GM18873 (cell line): ENCODE data around the gene SNAPC1.
"Not testable (repeated sequence)": the region's sequence is repeated elsewhere in the genome, so short reads cannot be mapped to it uniquely, and the experiment has no call there.

Experiments used
- ATAC-seq: cut with Tn5 transposase; IDR thresholded peaks from one replicate; pipeline ENCODE4 v1.9.1; 2021; ENCODE audit warnings: mild to moderate bottlenecking, moderate library complexity, moderate number of reproducible peaks; ENCODE audit not compliant: unreplicated experiment, low FRiP score

The SNAPC1 gene, protein sequence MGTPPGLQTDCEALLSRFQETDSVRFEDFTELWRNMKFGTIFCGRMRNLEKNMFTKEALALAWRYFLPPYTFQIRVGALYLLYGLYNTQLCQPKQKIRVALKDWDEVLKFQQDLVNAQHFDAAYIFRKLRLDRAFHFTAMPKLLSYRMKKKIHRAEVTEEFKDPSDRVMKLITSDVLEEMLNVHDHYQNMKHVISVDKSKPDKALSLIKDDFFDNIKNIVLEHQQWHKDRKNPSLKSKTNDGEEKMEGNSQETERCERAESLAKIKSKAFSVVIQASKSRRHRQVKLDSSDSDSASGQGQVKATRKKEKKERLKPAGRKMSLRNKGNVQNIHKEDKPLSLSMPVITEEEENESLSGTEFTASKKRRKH

DNA sequence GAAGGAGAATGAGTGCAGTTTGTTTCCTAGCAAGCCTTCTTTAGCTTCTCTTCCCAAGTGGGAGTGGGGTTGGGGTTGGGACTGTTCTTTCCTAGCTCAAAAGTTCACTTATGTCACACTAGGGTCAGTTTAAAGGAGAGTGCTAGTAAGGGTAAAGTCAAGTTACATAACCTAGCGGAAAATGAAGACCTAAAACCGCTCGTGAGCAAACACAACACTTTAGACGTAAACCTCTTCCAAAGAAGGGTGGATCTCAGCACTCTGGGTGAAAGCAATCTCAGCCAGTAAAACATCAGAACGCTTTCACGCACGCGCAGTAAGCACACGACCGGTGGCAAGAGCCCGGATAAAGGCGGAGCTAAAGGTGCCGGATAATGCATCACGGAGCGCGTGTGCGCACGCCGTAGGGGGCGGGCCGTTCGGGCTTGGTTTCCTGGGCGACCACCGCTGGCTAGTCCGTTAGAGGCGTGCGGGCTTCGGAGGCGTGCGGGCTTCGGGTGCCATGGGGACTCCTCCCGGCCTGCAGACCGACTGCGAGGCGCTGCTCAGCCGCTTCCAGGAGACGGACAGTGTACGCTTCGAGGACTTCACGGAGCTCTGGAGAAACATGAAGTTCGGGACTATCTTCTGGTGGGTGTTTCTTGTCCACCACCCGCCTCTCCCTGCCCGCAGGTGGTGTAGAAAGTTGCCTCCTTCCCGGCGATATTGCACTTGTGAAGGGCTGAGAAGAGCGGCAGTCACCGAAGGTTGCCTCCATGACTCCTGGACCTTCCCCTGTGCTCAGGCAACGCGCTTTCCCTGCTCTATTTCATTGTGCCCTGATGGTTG lies at the start of gene SNAPC1:
TSS of gene SNAPC1 (plus strand) at position 462 of the 828 bp plus-strand sequence. CDS start at position 503, 41 bp downstream.
- ATAC-seq, result peak; percentile 95

DNA sequence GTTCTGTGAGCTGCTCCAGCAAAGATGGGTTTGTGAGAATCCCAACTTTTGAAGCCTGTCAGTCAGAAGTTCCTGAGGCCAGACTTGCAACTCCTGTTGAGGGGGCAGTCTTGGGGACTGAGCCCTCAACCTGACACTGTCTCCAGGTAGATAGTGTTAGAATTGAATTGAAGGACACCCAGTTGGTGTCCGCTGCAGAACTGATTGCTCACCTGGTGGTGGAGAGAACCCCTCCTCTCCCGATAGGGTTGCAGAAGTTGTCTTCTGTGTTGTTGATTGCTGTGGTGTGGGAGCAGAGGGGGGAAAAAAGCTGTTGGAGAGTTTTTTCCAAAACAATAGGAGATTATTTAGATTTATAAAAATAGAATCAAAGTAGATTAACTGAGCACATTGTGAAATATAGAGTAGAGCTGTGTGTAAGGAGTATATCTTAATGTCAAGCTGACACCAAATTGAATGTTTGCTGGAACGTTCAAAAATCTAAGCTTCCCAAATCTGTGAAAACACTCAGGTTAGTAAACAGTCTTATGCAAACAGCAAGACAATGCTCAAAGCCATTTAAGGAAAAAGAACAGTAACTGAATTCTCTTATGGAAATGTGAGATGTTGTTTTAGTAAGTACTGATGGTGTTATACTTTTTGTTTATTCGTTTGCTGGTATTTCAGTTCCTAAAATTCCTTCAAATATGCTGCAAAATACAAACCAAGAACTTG lies 48.3 kb upstream of the SNAPC1 start:
- no peak for ATAC-seq

DNA sequence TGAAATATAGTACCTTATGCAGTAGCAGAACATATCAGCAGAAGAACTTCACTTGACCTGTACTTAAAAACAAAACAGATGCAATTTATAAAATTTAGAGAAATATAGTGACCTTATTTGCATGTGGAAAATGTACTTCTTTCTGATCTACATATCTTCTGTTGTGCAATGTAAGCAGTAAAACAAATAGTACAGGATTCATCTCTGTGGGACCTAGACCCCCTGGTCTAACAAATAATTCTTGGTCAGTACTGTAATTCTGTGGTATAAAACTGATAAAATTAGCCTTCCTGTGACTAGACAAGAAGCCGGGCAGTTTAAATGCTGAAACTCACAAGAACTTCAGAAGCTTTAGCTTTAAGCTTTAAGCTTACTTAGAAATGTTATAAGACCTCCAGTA lies 45.3 kb upstream of the SNAPC1 start:
- no peak for ATAC-seq

DNA sequence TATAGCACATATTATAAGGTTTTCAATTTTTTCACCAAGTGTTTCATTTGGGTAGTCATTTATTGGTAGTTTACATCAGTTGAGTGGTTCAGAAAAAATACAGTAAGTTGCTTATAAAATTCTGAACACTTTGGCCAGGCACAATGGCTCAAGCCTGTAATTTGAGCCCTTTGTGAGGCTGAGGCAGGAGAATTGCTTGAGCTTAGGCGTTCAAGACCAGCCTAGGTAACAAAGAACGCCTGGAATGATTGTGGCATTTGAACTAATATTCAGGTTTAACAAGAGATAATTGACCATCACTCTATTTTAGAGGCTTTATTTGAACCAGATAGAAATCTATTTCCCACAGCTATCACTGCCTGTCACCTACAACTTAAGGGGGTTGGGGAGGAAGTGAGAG lies 44.2 kb upstream of the SNAPC1 start:
- ATAC-seq, result no peak

DNA sequence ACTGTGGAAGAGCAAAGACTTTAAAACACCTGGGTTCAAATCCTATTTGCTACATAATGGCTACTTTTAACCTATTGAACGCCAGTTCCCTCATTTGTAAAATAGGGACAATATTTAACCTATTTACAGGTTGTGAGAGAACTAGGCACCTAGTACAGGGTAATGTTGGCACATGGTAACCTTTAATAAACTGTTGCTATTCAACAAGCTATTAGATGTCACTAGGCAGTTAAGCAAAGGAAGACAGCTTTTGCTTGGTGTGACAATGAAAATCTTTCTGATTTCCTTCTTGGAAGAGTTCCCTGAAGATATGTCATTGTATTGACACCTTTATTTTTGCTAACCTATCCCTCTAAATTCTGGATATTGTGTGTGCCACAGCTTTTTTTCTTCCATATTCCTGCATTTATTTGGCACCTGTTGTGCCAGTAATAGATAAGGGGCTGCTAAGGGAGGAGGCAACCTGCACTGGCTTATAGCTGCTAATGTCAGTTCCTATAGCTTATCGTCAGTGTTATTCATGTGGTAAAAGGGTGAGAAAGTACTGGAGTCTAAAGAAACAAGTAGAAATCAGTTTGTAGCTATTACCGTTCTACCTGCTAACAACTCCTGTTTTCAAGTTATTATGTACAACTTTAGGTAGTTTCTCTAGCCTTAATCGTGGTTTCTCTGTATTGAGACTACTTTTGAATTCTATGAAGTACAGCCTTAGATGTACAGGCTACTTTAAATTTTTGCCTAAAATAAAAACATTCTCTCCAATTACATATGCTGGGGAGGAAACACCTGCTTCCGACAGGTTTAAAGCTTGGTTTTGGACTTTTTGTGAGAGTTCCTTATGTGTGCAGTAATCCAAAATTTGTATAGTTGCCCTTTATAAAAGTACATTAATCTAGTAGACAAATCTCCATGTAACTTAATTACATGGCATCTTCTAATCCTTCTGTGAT lies 42.6 kb upstream of the SNAPC1 start:
- ATAC-seq, result no peak

DNA sequence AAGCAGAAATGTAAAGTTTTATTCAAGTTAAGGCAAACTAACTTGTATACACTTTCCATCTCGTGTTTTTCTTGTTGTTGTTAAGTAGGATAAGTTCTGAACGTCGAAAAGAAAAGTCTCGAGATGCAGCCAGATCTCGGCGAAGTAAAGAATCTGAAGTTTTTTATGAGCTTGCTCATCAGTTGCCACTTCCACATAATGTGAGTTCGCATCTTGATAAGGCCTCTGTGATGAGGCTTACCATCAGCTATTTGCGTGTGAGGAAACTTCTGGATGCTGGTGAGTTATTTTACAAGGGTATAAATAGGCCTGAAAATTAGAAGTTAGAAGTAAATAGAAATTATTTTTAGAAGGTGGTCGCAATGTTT lies 41.9 kb upstream of the SNAPC1 start:
- no peak for ATAC-seq

DNA sequence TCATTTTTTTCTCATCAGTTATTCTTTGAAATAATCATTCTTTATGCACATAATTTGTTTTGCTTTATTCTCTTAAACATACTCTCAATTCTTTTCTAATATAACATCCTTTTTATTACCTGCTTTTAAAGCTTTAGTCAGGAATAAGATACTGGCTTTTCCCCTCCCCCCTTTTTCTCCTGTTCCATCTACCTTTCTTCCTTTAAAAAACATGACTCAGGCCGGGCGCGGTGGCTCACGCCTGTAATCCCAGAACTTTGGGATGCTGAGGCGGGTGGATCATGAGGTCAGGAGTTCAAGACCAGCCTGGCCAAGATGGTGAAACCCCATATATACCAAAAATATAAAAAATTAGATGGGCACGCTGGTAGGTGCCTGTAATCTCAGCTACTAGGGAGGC lies 41.5 kb upstream of the SNAPC1 start:
- ATAC-seq, result no peak

DNA sequence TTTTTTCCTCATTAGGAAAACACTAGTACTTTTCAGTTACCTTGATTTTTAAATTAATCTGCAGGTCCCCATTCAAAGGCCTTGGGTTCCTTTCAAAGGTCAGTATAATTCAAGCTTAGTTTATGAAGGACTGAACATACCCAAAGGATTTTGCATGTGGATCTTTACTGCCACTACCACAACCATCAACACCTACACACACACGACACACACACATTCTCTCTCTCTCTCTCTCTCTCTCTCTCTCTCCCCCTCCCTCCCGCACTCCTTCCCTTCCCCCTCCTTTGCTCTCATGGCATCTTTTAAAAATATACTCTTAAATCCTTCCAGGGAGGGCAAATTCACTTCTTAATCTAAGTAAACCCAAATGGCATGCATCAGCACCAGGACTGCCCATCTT lies 38.1 kb upstream of the SNAPC1 start:
- ATAC-seq, result no peak

DNA sequence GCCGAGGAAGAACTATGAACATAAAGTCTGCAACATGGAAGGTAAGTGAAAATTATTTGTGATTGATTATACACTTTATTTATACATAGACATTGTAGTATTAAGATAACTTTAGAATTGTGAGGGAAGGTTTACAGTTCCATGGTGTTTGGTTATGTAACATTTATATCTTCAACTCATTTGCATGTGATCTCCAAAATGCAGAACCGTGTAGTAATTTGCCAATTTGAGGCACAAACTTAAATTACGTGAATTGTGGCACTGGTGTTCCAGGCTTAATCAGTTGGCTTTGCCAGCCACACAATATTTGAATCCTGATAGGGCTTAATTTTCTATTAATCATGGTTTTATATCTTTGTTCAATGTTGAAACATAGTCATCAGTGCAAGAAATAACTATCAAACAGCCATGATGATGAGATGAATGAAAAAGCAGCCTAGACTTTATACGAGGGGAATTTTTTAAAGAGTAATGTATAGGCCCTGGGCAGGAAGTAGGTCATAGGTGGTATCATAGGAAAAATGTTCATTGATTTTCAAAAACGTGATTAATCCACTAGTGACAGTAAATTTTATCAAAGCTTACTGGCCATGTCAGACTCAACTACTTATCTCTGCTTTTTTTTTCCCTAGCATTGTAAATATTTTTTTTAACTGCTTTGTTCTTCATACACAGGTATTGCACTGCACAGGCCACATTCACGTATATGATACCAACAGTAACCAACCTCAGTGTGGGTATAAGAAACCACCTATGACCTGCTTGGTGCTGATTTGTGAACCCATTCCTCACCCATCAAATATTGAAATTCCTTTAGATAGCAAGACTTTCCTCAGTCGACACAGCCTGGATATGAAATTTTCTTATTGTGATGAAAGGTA lies 35.2 kb upstream of the SNAPC1 start:
- no peak for ATAC-seq

DNA sequence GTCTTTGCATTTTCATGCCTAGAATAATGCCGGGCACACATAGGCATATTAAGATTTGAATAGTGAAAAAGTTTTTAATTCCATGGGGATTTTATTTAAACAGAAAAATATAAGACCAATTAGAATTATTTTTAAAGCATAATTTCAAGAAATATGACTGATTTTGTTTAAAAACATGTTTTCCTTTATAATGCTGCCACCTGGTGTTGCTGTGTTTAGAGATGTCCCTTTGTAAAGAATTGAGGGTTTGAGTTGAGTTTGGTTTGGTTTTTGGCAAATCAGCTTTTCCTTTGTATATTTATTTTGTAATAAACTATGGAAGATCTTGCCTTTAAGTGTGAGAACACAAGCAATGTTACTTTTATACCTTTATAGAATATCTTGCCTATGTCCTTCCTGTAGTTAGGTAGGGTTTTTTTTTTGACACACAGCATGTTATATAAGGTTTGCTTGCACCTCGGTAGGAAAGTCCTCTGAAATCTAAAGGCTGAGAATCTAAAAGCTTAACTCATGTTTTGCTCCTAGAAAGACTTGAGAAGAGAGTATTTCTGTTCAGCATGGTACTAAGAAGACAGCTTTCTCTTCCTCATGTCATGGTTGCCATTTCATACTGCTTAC lies 31.4 kb upstream of the SNAPC1 start:
- no peak for ATAC-seq

DNA sequence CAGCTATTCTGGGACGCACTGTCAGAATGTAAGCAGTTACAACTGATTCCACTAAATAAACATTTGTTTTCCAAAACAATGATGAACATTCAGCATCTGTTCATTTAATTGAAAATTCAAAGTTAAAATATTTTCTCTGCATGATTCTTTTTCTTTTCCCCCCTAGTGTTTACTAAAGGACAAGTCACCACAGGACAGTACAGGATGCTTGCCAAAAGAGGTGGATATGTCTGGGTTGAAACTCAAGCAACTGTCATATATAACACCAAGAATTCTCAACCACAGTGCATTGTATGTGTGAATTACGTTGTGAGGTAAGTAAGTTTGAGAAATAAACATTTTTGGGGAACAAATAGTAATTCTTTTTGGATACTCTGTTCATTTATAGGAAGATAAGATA lies 28.2 kb upstream of the SNAPC1 start:
- no peak for ATAC-seq

DNA sequence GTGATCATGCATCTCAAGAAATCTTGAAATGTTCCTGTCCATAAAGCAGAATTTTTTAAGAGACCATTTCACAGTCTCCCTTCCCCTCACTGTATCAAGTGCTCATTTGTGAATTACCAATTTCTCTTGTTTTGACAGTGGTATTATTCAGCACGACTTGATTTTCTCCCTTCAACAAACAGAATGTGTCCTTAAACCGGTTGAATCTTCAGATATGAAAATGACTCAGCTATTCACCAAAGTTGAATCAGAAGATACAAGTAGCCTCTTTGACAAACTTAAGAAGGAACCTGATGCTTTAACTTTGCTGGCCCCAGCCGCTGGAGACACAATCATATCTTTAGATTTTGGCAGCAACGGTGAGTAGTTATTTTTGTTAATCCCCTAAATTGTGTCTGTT lies 25.5 kb upstream of the SNAPC1 start:
- ATAC-seq, result no peak

DNA sequence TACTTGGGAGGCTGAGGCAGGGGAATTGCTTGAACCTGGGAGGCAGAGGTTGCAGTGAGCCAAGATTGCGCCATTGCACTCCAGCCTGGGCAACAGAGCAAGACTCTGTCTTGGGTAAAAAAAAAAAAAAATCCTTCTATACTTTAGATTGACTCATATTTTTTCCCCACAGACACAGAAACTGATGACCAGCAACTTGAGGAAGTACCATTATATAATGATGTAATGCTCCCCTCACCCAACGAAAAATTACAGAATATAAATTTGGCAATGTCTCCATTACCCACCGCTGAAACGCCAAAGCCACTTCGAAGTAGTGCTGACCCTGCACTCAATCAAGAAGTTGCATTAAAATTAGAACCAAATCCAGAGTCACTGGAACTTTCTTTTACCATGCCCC lies 24.3 kb upstream of the SNAPC1 start:
- ATAC-seq, result no peak

DNA sequence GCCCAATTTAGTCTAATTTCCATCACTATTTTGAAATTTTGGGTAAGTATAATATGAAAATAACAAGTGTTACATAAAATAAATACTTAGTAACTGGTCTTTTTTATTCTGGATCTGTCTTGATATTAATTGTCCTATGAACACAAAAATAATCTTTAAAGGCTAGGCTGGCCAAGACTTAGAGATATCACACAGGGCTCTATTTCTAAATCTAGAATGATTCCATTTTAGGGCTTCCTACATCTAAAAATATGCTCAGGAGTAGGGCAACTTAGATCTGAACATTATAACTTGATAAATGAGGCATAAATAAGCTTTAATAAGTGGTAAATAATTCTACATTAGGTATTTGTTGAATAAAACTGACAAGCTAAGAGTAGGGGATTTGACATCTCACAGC lies 23.1 kb upstream of the SNAPC1 start:
- no peak for ATAC-seq

DNA sequence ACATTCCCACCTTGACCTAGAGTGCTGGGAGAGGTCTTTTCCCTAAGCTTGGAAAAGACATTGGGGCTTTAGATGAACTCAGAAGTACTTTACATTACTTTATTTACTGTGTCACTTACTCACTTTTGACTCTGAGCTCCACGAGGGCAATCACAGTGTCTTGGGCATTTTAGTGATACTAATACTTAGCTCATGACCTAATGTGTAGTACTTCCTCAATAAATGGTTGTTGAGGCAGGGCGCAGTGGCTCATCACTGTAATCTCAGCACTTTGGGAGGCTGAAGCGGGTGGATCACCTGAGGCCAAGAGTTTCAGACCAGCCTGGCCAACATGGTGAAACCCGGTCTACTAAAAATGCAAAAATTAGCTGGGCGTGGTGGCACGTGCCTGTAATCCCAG lies 19.8 kb upstream of the SNAPC1 start:
- ATAC-seq, result no peak

DNA sequence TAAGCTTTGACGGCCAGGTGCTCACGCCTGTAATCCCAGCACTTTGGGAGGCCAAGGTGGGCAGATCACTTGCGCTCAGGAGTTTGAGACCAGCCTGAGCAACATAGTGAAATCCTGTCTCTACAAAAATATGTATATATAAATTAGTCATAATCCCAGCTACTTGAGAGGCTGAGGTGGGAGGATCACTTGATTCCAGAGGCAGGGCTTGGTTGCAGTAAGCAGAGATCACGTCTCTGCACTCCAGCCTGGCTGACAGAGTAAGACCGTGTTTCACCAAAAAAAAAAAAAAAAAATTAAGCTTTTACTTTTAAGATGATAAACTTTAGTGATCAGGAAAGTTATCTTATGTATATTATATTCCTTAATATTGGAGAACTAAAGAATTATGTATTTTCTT lies 18.0 kb upstream of the SNAPC1 start:
- ATAC-seq, result no peak

DNA sequence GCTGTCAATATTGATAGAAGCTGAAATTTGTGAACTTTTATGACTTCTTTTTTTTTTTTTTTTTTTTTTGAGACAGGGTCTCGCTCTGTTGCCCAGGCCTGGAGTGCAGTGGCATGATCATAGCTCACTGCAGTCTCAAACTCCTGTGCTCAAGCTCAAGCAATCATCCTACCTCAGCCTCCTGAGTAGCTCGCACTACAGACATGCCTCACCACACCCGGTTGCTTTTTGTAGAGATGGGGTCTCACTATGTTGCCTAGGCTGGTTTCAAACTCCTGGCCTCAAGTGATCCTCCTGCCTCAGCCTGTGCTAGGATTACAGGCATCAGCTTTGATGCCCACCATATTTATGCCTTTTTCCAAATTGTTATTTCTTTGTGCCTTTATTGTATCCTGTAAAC lies 15.9 kb upstream of the SNAPC1 start:
- not testable (repeated sequence) for ATAC-seq

DNA sequence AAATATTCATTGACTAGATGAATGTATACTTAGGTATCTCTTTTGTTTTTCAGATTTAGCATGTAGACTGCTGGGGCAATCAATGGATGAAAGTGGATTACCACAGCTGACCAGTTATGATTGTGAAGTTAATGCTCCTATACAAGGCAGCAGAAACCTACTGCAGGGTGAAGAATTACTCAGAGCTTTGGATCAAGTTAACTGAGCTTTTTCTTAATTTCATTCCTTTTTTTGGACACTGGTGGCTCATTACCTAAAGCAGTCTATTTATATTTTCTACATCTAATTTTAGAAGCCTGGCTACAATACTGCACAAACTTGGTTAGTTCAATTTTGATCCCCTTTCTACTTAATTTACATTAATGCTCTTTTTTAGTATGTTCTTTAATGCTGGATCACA lies 15.3 kb upstream of the SNAPC1 start:
- ATAC-seq, result no peak

DNA sequence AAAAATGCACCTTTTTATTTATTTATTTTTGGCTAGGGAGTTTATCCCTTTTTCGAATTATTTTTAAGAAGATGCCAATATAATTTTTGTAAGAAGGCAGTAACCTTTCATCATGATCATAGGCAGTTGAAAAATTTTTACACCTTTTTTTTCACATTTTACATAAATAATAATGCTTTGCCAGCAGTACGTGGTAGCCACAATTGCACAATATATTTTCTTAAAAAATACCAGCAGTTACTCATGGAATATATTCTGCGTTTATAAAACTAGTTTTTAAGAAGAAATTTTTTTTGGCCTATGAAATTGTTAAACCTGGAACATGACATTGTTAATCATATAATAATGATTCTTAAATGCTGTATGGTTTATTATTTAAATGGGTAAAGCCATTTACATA lies 14.9 kb upstream of the SNAPC1 start:
- no peak for ATAC-seq
